BJ (cell line): ENCODE results near the gene NTSR1. TPM values are rescaled to one million over a fixed set of nuclear protein-coding genes. Genes with fewer than 3 reads are reported as not detected.

Experiments used
- CTCF ChIA-PET: fragments of 350-600 bp; formaldehyde crosslinking; extraction: SDS; loops from one replicate; lab custom pipeline; 2021; ENCODE audit warnings: antibody characterized with exemption, inconsistent platforms; lab: Yijun Ruan, JAX
- POLR2A ChIA-PET: fragments of 300-600 bp; sonication (Branson Sonifier 250); formaldehyde crosslinking; extraction: SDS; loops from one replicate; lab custom pipeline; 2021; ENCODE audit warnings: antibody characterized with exemption; lab: Charles Lee
- DNase-seq: peaks from one replicate; pipeline ENCODE4 v3.0.0-alpha.2; 2011; ENCODE audit warnings: low read depth
- H3K27me3 ChIP-seq: 2 replicates; pipeline ENCODE4 v1.6.0; 2011; ENCODE audit warnings: low read length; ENCODE audit not compliant: control insufficient read depth, insufficient read depth
- H3K36me3 ChIP-seq: 2 replicates; pipeline ENCODE4 v1.5.1; 2011; ENCODE audit warnings: low read length; ENCODE audit not compliant: control insufficient read depth, insufficient read depth
- H3K4me3 ChIP-seq: 2 replicates; pipeline ENCODE4 v1.5.1; 2011; ENCODE audit warnings: low read depth, mild to moderate bottlenecking, control low read depth, low read length
- polyA plus RNA-seq: library from polyadenylated mRNA; depleted of rRNA; stranded (reverse); fragments of >200 nt; gene quantifications from 2 replicates; pipeline ENCODE4 v1.2.3, GENCODE V29; 2011
- TF ChIP-seq, protein P1 (sequence below): IDR thresholded peaks from 2 replicates; pipeline ENCODE4 v1.5.1; 2011; ENCODE audit warnings: low read depth, mild to moderate bottlenecking, control low read depth, inconsistent platforms, low read length, moderate library complexity; ENCODE audit not compliant: insufficient read depth

NTSR1 gene
- polyA plus RNA-seq, 1 experiment: 0.05 TPM

DNA sequence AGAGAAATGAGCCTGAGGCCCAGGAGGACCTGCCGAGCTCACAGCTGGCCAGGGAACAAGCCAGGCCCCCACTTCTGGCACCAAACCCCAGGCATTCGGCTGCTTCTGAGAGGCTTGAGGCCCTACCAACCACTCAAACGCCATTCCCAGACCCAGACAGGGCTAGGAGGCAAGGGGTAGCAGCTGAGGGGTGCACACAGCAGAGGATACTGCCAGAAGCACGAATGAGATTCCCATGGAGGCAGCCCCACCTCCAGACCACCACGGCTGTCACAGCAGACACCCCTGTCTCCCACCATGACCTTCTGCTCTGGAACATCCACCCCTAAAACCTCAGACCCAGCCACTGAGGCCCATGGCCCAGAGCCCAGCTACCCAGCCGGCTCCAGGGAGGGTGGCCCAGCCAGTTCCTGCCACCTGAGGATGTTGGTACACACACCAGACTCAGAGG is 36.1 kb downstream of the NTSR1 start:
- Histone ChIP-seq H3K27me3 (no peaks in the 10 kb centered on the region), H3K4me3 (no peak overlapping the region), H3K36me3 (no peaks in the 10 kb centered on the region)
- ChIA-PET POLR2A (interaction anchor here (0.5 kb wide), 1 partner anchor 17 kb away, joined by 4 read pairs; no protein-coding TSS in a partner anchor), CTCF (no interaction called here)
- no peak for DNase-seq
- TF ChIP-seq, protein P1, sequence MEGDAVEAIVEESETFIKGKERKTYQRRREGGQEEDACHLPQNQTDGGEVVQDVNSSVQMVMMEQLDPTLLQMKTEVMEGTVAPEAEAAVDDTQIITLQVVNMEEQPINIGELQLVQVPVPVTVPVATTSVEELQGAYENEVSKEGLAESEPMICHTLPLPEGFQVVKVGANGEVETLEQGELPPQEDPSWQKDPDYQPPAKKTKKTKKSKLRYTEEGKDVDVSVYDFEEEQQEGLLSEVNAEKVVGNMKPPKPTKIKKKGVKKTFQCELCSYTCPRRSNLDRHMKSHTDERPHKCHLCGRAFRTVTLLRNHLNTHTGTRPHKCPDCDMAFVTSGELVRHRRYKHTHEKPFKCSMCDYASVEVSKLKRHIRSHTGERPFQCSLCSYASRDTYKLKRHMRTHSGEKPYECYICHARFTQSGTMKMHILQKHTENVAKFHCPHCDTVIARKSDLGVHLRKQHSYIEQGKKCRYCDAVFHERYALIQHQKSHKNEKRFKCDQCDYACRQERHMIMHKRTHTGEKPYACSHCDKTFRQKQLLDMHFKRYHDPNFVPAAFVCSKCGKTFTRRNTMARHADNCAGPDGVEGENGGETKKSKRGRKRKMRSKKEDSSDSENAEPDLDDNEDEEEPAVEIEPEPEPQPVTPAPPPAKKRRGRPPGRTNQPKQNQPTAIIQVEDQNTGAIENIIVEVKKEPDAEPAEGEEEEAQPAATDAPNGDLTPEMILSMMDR: no peak

DNA sequence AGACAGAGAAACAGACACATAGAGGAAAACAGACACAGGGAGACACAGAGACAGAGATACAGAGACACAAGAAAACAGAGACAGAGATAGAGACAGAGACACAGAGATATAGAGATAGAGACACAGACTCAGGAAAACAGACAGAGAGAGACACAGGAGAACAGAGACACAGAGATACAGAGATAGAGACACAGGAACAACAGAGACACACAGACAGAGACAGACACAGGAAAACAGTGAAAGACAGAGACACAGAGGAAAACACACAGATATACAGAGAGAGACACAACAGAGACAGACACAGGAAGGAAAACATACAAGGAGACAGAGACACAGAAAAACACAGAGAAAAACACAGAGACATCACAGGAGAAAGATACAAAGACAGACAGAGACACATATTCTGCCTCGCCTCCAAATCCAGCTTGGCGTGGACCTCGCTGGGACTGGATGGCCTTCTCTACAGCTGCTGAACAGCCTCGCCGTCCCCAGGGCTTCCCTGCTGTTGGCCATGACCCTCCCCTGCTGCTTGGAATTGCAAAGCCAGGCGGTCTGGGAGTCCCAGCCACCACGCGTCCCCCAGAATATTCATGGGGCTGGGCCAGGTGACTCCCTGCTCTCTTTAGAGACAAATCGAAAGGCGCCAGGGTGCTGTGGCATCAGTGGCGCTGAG is 36.8 kb downstream of the NTSR1 start:
- CTCF ChIA-PET: no interaction called here
- H3K4me3 ChIP-seq: no peak overlapping the region
- TF ChIP-seq, protein P1: no peak
- POLR2A ChIA-PET: no interaction called here
- no peak for DNase-seq
- H3K36me3 ChIP-seq: no peaks in the 10 kb centered on the region
- no peaks in the 10 kb centered on the region for H3K27me3 ChIP-seq

DNA sequence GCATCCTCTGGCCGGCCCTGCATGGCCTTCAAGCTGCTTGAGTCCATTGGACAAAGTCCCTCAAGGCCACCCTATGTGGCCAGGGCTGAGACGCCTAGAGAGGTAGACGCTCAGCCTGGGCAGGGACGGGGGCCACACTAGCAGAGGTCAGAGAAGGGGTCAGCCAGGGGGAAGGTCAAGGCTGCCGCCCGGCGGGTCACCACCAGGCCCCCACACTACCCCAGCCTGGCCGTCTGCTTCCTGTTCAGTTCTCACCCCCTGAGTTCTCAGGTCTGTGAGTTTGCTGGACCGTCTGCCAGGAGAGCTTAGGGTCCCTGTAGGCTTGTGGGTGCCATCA is 37.3 kb downstream of the NTSR1 start:
- Histone ChIP-seq H3K27me3 (no peaks in the 10 kb centered on the region), H3K36me3 (no peaks in the 10 kb centered on the region), H3K4me3 (no peak overlapping the region)
- POLR2A ChIA-PET: no interaction called here
- TF ChIP-seq, protein P1: no peak
- no peak for DNase-seq
- CTCF ChIA-PET: no interaction called here

DNA sequence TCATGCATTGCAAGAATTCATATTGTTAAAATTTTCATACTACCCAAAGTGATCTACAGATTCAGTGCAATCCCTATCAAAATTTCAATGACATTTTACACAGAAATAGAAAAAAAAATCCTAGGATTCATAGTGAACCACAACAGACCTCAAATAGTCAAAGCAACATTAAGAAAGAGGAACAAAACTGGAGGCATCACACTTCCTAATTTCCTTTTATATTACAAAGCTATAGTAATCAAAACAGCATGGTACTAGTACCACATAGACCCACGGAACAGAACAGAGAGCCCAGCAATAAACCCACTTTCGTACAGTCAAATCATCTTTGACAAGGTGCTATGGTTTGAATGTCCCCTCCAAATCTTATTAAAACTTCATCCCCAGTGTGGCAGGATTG is 39.7 kb downstream of the NTSR1 start:
- TF ChIP-seq, protein P1: no peak
- DNase-seq: no peak
- CTCF ChIA-PET: no interaction called here
- POLR2A ChIA-PET: no interaction called here
- Histone ChIP-seq H3K4me3 (no peak overlapping the region), H3K27me3 (no peaks in the 10 kb centered on the region), H3K36me3 (no peaks in the 10 kb centered on the region)

DNA sequence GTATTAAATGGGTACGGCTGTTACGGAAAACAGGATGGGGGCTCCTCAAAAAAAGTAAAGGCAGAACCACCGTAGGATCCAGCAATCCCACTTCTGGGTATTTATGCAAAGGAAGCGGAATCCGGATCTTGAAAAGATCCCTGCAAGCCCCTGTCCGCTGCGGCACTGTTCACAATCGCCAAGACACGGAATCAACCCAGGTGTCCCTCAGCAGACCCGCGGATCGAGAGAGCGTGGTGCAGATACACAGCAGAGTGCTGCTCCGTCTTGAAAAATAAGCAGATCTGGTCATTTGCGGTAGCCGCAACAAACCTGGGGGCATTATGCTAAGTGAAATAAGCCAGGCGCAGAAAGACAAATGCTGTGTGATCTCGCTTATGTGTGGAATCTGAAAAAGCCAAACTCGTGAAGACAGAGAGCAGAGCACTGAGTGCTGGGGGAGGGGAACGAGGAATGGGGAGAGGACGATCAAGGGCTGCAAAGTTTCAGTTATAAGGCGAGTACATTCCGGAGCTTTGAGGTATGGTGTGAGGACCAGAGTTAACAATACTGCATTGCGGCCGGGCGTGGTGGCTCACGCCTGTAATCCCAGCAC is 41.3 kb downstream of the NTSR1 start:
- H3K27me3 ChIP-seq: no peaks in the 10 kb centered on the region
- no peak overlapping the region for H3K4me3 ChIP-seq
- POLR2A ChIA-PET: no interaction called here
- H3K36me3 ChIP-seq: no peaks in the 10 kb centered on the region
- CTCF ChIA-PET: no interaction called here
- TF ChIP-seq, protein P1: no peak
- DNase-seq: no peak
